HCT116 (cell line): ENCODE data around the gene LRRC47. TPM values are rescaled to one million over a fixed set of nuclear protein-coding genes. Genes with fewer than 3 reads are reported as not detected.

Experiments
- ATAC-seq: fragments of 200-7000 bp; cut with Tn5 transposase; 2 replicates; pipeline ENCODE4 v1.9.1; 2020; ENCODE audit warnings: mild to moderate bottlenecking, moderate library complexity
- BruUV-seq: library from RNA; stranded (reverse); fragments of 400-500 nt; replicated peaks from 2 replicates; lab custom pipeline; 2021; lab: Mats Ljungman, UMichigan
- CTCF ChIA-PET: fragments of 300-600 bp; sonication (Branson Sonifier 250); formaldehyde crosslinking; loops from one replicate; lab custom pipeline; 2021; ENCODE audit warnings: antibody characterized with exemption; lab: Charles Lee
- POLR2A ChIA-PET: fragments of 300-600, 350-600 bp; sonication (Branson Sonifier 250); formaldehyde crosslinking; loops from one replicate; lab custom pipeline; 2021; ENCODE audit warnings: antibody characterized with exemption; lab: Charles Lee
- RAD21 ChIA-PET, 2 experiments: fragments of 300-600 bp; sonication (Branson Sonifier 250); formaldehyde crosslinking; loops; one replicate each; lab custom pipeline; 2023; ENCODE audit warnings: low total read pairs in 2 of 2; ENCODE audit not compliant: uncharacterized antibody in 2 of 2, unreplicated experiment in 2 of 2, low non-redundant PET in 1 of 2; lab: Charles Lee
- DNase-seq: peaks from one replicate; pipeline ENCODE4 v3.0.0-alpha.2; 2010; ENCODE audit warnings: low read depth, low spot score
- H2AFZ ChIP-seq: fragments of 200-600 bp; shearing (Covaris generic), sonication (generic); 2 replicates; pipeline ENCODE4 v1.6.1; 2017; ENCODE audit warnings: low read depth, mixed run types, mixed read lengths, antibody characterized with exemption, low read length; ENCODE audit not compliant: poor library complexity, severe bottlenecking
- H3K27ac ChIP-seq: 2 replicates; pipeline ENCODE4 v1.5.1; 2012; ENCODE audit warnings: low read depth, low read length
- H3K27me3 ChIP-seq: fragments of 200-600 bp; sonication (generic); 2 replicates; pipeline ENCODE4 v1.6.1; 2016; ENCODE audit warnings: mixed run types, low read length, mixed read lengths; ENCODE audit not compliant: insufficient read depth
- H3K36me3 ChIP-seq, 2 experiments: fragments of 200-500 bp in 1 of 2; fragments of 200-600 bp in 1 of 2; sonication (Bioruptor generic) in 1 of 2; sonication (generic) in 1 of 2; 2 replicates each; pipeline versions ENCODE4 v1.5.1 to v1.6.1; 2014 to 2016; ENCODE audit warnings: low read length in 2 of 2, inconsistent platforms in 1 of 2, mixed read lengths in 1 of 2, mixed run types in 1 of 2; ENCODE audit not compliant: insufficient read depth in 2 of 2, control insufficient read depth in 1 of 2
- H3K4me1 ChIP-seq, 2 experiments: fragments of 200-600 bp in 1 of 2; sonication (generic) in 1 of 2; 2 replicates each; pipeline versions ENCODE4 v1.5.1 to v1.6.1; 2012 to 2017; ENCODE audit warnings: low read length in 2 of 2, inconsistent platforms in 1 of 2, mild to moderate bottlenecking in 1 of 2, mixed read lengths in 1 of 2, mixed run types in 1 of 2, moderate library complexity in 1 of 2; ENCODE audit not compliant: insufficient read depth in 2 of 2, control insufficient read depth in 1 of 2
- H3K4me2 ChIP-seq: fragments of 200-600 bp; sonication (generic); 2 replicates; pipeline ENCODE4 v1.6.1; 2017; ENCODE audit warnings: mixed run types, low read length, mixed read lengths
- H3K4me3 ChIP-seq, 2 experiments: fragments of 200-600 bp in 1 of 2; sonication (generic) in 1 of 2; replicated peaks in 1 of 2; 2 replicates each; pipeline ENCODE4 v1.5.1; 2011 to 2016; ENCODE audit warnings: low read length in 2 of 2, control low read depth in 1 of 2, low read depth in 1 of 2, mild to moderate bottlenecking in 1 of 2, mixed read lengths in 1 of 2, mixed run types in 1 of 2
- H3K79me2 ChIP-seq: fragments of 200-600 bp; sonication (generic); 2 replicates; pipeline ENCODE4 v1.6.1; 2017; ENCODE audit warnings: mild to moderate bottlenecking, mixed run types, low read length, moderate library complexity, mixed read lengths; ENCODE audit not compliant: insufficient read depth
- H3K9ac ChIP-seq: fragments of 200-600 bp; sonication (generic); 2 replicates; pipeline ENCODE4 v1.6.1; 2016; ENCODE audit warnings: low read length, mixed read lengths
- H3K9me2 ChIP-seq: fragments of 200-600 bp; sonication (generic), shearing (Covaris generic); 2 replicates; pipeline ENCODE4 v1.6.1; 2017; ENCODE audit warnings: mixed run types, mild to moderate bottlenecking, moderate library complexity; ENCODE audit not compliant: insufficient read depth
- H3K9me3 ChIP-seq, 2 experiments: fragments of 200-500 bp in 1 of 2; fragments of 200-600 bp in 1 of 2; sonication (Bioruptor generic) in 1 of 2; sonication (generic) in 1 of 2; 2 replicates each; pipeline ENCODE4 v1.6.1; 2014 to 2017; ENCODE audit warnings: low read length in 2 of 2, mixed read lengths in 2 of 2, inconsistent platforms in 1 of 2, low read depth in 1 of 2, mild to moderate bottlenecking in 1 of 2, mixed run types in 1 of 2, moderate library complexity in 1 of 2; ENCODE audit not compliant: control insufficient read depth in 1 of 2, insufficient read depth in 1 of 2
- H4K20me1 ChIP-seq: fragments of 200-600 bp; sonication (generic), shearing (Covaris generic); 2 replicates; pipeline ENCODE4 v1.6.1; 2017; ENCODE audit warnings: mixed run types, mild to moderate bottlenecking, moderate library complexity; ENCODE audit not compliant: insufficient read depth
- CBX3 ChIP-seq: IDR thresholded peaks from 2 replicates; pipeline ENCODE4 v1.6.1; 2012; ENCODE audit warnings: low read depth
- ELF1 ChIP-seq: IDR thresholded peaks from 2 replicates; pipeline ENCODE4 v1.6.1; 2012; ENCODE audit warnings: low read depth, borderline replicate concordance
- EZH2 ChIP-seq: fragments of 200-600 bp; sonication (generic); IDR thresholded peaks from 2 replicates; pipeline ENCODE4 v1.6.1; 2017; ENCODE audit warnings: antibody characterized with exemption, mixed run types
- EZH2phosphoT487 ChIP-seq: fragments of 200-600 bp; IDR thresholded peaks from 2 replicates; pipeline ENCODE4 v1.6.1; 2018; ENCODE audit warnings: antibody characterized with exemption, borderline replicate concordance
- JUND ChIP-seq: IDR thresholded peaks from 2 replicates; pipeline ENCODE4 v1.6.1; 2012
- POLR2A ChIP-seq: IDR thresholded peaks from 2 replicates; pipeline ENCODE4 v1.7.0; 2011; ENCODE audit warnings: borderline replicate concordance; ENCODE audit not compliant: insufficient read depth, insufficient read length; ENCODE audit errors: extremely low read depth
- REST ChIP-seq: IDR thresholded peaks from 2 replicates; pipeline ENCODE4 v1.6.1; 2012; ENCODE audit warnings: low read depth
- ZFX ChIP-seq: fragments of 450-650 bp; IDR thresholded peaks from 2 replicates; pipeline ENCODE4 v1.6.1; 2017
- intact Hi-C: fragments of 100-400 bp; cut with micrococcal nuclease; formaldehyde crosslinking; loops from 2 replicates; pipeline ENCODE4 v1.10.0; 2022
- total RNA-seq: library from RNA; stranded (reverse); gene quantifications from one replicate; pipeline ENCODE4 v1.2.1, GENCODE V29; 2021; ENCODE audit not compliant: unreplicated experiment
- TF ChIP-seq, protein P1 (sequence below), 3 experiments: fragments of 200-600 bp in 1 of 3; sonication (generic) in 1 of 3; IDR thresholded peaks in 2 of 3; conservative IDR thresholded peaks in 1 of 3; 2 replicates each; pipeline ENCODE4 v1.5.1; 2012 to 2017; ENCODE audit warnings: low read depth in 2 of 3, low read length in 2 of 3, antibody characterized with exemption in 1 of 3, borderline replicate concordance in 1 of 3, control low read depth in 1 of 3, mild to moderate bottlenecking in 1 of 3, mixed read lengths in 1 of 3, mixed run types in 1 of 3, moderate library complexity in 1 of 3; ENCODE audit not compliant: insufficient read depth in 1 of 3

LRRC47 gene
- total RNA-seq, 1 experiment from 2014 or later: 48.0 TPM

GRCh38 chr1:3821447-3821846 is 25.1 kb upstream of the LRRC47 start (continued):
- TF ChIP-seq, protein P1, sequence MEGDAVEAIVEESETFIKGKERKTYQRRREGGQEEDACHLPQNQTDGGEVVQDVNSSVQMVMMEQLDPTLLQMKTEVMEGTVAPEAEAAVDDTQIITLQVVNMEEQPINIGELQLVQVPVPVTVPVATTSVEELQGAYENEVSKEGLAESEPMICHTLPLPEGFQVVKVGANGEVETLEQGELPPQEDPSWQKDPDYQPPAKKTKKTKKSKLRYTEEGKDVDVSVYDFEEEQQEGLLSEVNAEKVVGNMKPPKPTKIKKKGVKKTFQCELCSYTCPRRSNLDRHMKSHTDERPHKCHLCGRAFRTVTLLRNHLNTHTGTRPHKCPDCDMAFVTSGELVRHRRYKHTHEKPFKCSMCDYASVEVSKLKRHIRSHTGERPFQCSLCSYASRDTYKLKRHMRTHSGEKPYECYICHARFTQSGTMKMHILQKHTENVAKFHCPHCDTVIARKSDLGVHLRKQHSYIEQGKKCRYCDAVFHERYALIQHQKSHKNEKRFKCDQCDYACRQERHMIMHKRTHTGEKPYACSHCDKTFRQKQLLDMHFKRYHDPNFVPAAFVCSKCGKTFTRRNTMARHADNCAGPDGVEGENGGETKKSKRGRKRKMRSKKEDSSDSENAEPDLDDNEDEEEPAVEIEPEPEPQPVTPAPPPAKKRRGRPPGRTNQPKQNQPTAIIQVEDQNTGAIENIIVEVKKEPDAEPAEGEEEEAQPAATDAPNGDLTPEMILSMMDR (IDR thresholded peaks at IDR 0.05 in 2 of 3, conservative IDR thresholded peaks at IDR 0.05 in 1 of 3; ENCODE audit: borderline replicate concordance in 1 of 3, insufficient read depth in 1 of 3, low read depth in 2 of 3, low read length in 2 of 3): no peak
- TF ChIP-seq CBX3: no peak

GRCh38 chr1:3821004-3821403 is 24.7 kb upstream of the LRRC47 start:
- H3K27ac ChIP-seq: no peak overlapping the region
- TF ChIP-seq POLR2A: no peak
- TF ChIP-seq EZH2: no peak
- no peak for TF ChIP-seq ELF1
- no peak for TF ChIP-seq REST
- TF ChIP-seq JUND: no peak
- no peak for TF ChIP-seq EZH2phosphoT487
- no peak for TF ChIP-seq ZFX
- TF ChIP-seq, protein P1 (IDR thresholded peaks at IDR 0.05 in 2 of 3, conservative IDR thresholded peaks at IDR 0.05 in 1 of 3; ENCODE audit: borderline replicate concordance in 1 of 3, insufficient read depth in 1 of 3, low read depth in 2 of 3, low read length in 2 of 3): no peak
- no peak overlapping the region for H2AFZ ChIP-seq
- H4K20me1 ChIP-seq: no peaks in the 10 kb centered on the region
- H3K4me2 ChIP-seq: no peak overlapping the region
- BruUV-seq: no TSS peak
- no peaks in the 10 kb centered on the region for H3K9me3 ChIP-seq
- no peak for DNase-seq
- H3K9ac ChIP-seq: no peak overlapping the region
- H3K4me3 ChIP-seq: no peak overlapping the region
- ATAC-seq: no peak
- H3K9me2 ChIP-seq: no peaks in the 10 kb centered on the region
- CTCF ChIA-PET: no interaction called here
- intact Hi-C loops: no loop called here
- no peaks in the 10 kb centered on the region; a peak in 1 of 4 replicates for H3K36me3 ChIP-seq
- POLR2A ChIA-PET: no interaction called here
- no peaks in the 10 kb centered on the region for H3K4me1 ChIP-seq
- RAD21 ChIA-PET: no interaction called here
- no peaks in the 10 kb centered on the region for H3K27me3 ChIP-seq
- H3K79me2 ChIP-seq: no peaks in the 10 kb centered on the region
